Neuronal stem cell (in vitro differentiated cells): ENCODE data around the gene BMPR2.
"Not testable (repeated sequence)": the region's sequence is repeated elsewhere in the genome, so short reads cannot be mapped to it uniquely, and the experiment has no call there.

Source experiments
- DNase-seq: peaks from one replicate; pipeline ENCODE4 v3.0.0-alpha.2; 2013; ENCODE audit warnings: low spot score
- H2AFZ ChIP-seq: one replicate; pipeline ENCODE4 v1.6.1; 2013; ENCODE audit warnings: mild to moderate bottlenecking, low read length, inconsistent platforms
- H2AK5ac ChIP-seq: 2 replicates; pipeline ENCODE4 v1.6.1; 2013; ENCODE audit warnings: low read depth, mild to moderate bottlenecking, inconsistent platforms, low read length, moderate library complexity, mixed read lengths
- H2BK120ac ChIP-seq: 2 replicates; pipeline ENCODE4 v1.6.1; 2013; ENCODE audit warnings: low read depth, mild to moderate bottlenecking, inconsistent platforms, low read length, moderate library complexity, mixed read lengths
- H2BK12ac ChIP-seq: one replicate; pipeline ENCODE4 v1.6.1; 2013; ENCODE audit warnings: low read length, inconsistent platforms
- H2BK15ac ChIP-seq: 2 replicates; pipeline ENCODE4 v1.6.1; 2013; ENCODE audit warnings: mild to moderate bottlenecking, low read length, inconsistent platforms, mixed read lengths
- H2BK5ac ChIP-seq: one replicate; pipeline ENCODE4 v1.6.1; 2013; ENCODE audit warnings: inconsistent platforms, mild to moderate bottlenecking, low read length, moderate library complexity
- H3K14ac ChIP-seq: one replicate; pipeline ENCODE4 v1.6.1; 2013; ENCODE audit warnings: low read length, inconsistent platforms
- H3K18ac ChIP-seq: 2 replicates; pipeline ENCODE4 v1.6.1; 2013; ENCODE audit warnings: low read length, inconsistent platforms
- H3K23ac ChIP-seq: 2 replicates; pipeline ENCODE4 v1.6.1; 2013; ENCODE audit warnings: low read depth, mild to moderate bottlenecking, mixed read lengths, low read length, inconsistent platforms; ENCODE audit not compliant: poor library complexity
- H3K27ac ChIP-seq: replicated peaks from 3 replicates; pipeline ENCODE4 v1.5.1; 2013; ENCODE audit warnings: low read length, inconsistent platforms
- H3K27me3 ChIP-seq, 3 experiments: 2 replicates each; pipeline ENCODE4 v1.6.1; 2013; ENCODE audit warnings: low read length in 3 of 3, mild to moderate bottlenecking in 2 of 3, inconsistent platforms in 1 of 3, low read depth in 1 of 3, mixed read lengths in 1 of 3, moderate library complexity in 1 of 3; ENCODE audit not compliant: control insufficient read depth in 3 of 3, insufficient read depth in 3 of 3
- H3K36me3 ChIP-seq, 2 donors: replicated peaks in 1 of 2; 2 replicates each; pipeline ENCODE4 v1.6.1; 2013; ENCODE audit warnings: low read length in 2 of 2; ENCODE audit not compliant: control insufficient read depth in 2 of 2, insufficient read depth in 2 of 2
- H3K4ac ChIP-seq: 2 replicates; pipeline ENCODE4 v1.6.1; 2013; ENCODE audit warnings: inconsistent platforms, mild to moderate bottlenecking, low read length, moderate library complexity
- H3K4me1 ChIP-seq, 2 donors: 1 replicate in 1 of 2; 2 replicates in 1 of 2; pipeline ENCODE4 v1.6.1; 2013; ENCODE audit warnings: low read length in 2 of 2, low read depth in 1 of 2; ENCODE audit not compliant: control insufficient read depth in 2 of 2, insufficient read depth in 1 of 2
- H3K4me2 ChIP-seq: one replicate; pipeline ENCODE4 v1.6.1; 2013; ENCODE audit warnings: mild to moderate bottlenecking, low read length, inconsistent platforms; ENCODE audit not compliant: insufficient read depth, poor library complexity, severe bottlenecking
- H3K4me3 ChIP-seq, 2 donors: 2 replicates each; pipeline ENCODE4 v1.5.1; 2013; ENCODE audit warnings: low read length in 2 of 2, mild to moderate bottlenecking in 2 of 2, inconsistent platforms in 1 of 2, moderate library complexity in 1 of 2
- H3K79me1 ChIP-seq: one replicate; pipeline ENCODE4 v1.6.1; 2013; ENCODE audit warnings: low read depth, mild to moderate bottlenecking, inconsistent platforms, low read length, moderate library complexity
- H3K9ac ChIP-seq: one replicate; pipeline ENCODE4 v1.6.1; 2013; ENCODE audit warnings: mild to moderate bottlenecking, low read depth, low read length, inconsistent platforms; ENCODE audit not compliant: poor library complexity
- H3K9me3 ChIP-seq, 2 donors: replicated peaks in 1 of 2; 2 replicates each; pipeline versions ENCODE3 to v1.6.1; 2013; ENCODE audit warnings: low read length in 2 of 2, mild to moderate bottlenecking in 2 of 2, inconsistent platforms in 1 of 2, low read depth in 1 of 2, mixed read lengths in 1 of 2, moderate library complexity in 1 of 2; ENCODE audit not compliant: control insufficient read depth in 2 of 2, insufficient read depth in 1 of 2
- H4K8ac ChIP-seq: one replicate; pipeline ENCODE4 v1.6.1; 2013; ENCODE audit warnings: low read depth, mild to moderate bottlenecking, inconsistent platforms, low read length, moderate library complexity
- H4K91ac ChIP-seq: one replicate; pipeline ENCODE4 v1.6.1; 2013; ENCODE audit warnings: low read length, low read depth, mild to moderate bottlenecking, inconsistent platforms; ENCODE audit not compliant: poor library complexity
- WGBS, 2 donors: extraction: QIAGEN DNeasy Blood & Tissue Kit; methylation state at CpG; one replicate each; pipeline ENCODE4 v1.1.7; 2013; ENCODE audit warnings: missing lambda C conversion rate in 2 of 2, mixed read lengths in 1 of 2; ENCODE audit not compliant: insufficient read length in 2 of 2, insufficient replicate concordance in 1 of 2; ENCODE audit errors: extremely low coverage in 2 of 2; 5-methylcytosine and 5-hydroxymethylcytosine counted together

Gene BMPR2

GRCh38 chr2:202434472-202434871 lies 58.3 kb downstream of the BMPR2 start:
- H2BK12ac ChIP-seq, result no peak overlapping the region
- no peak overlapping the region for H2BK5ac ChIP-seq
- no peak overlapping the region for H3K18ac ChIP-seq
- no peak overlapping the region for H3K9ac ChIP-seq
- no peaks in the 10 kb centered on the region for H3K79me1 ChIP-seq
- no peak overlapping the region for H2AK5ac ChIP-seq
- no peaks in the 10 kb centered on the region for H3K9me3 ChIP-seq
- no peak overlapping the region for H3K27ac ChIP-seq
- no peak overlapping the region for H2AFZ ChIP-seq
- no peak overlapping the region for H3K23ac ChIP-seq
- no peak overlapping the region for H4K91ac ChIP-seq
- no peaks in the 10 kb centered on the region for H3K36me3 ChIP-seq
- H2BK15ac ChIP-seq, result no peak overlapping the region
- H3K4me2 ChIP-seq, result no peak overlapping the region
- no peak for DNase-seq
- no CpG with 5 or more reads among the region's 1 CpG for WGBS, 2 donors
- H4K8ac ChIP-seq, result no peak overlapping the region
- H3K4me3 ChIP-seq, result no peak overlapping the region
- H3K14ac ChIP-seq, result no peak overlapping the region
- H3K4me1 ChIP-seq, result no peaks in the 10 kb centered on the region
- no peak overlapping the region for H3K4ac ChIP-seq
- H2BK120ac ChIP-seq, result no peak overlapping the region
- no peaks in the 10 kb centered on the region for H3K27me3 ChIP-seq

- Histone ChIP-seq H3K4ac (no peak overlapping the region), H3K9ac (no peak overlapping the region), H2BK15ac (no peak overlapping the region), H3K4me1 (no peaks in the 10 kb centered on the region), H3K23ac (no peak overlapping the region), H3K27ac (no peak overlapping the region), H4K8ac (no peak overlapping the region), H2BK120ac (no peak overlapping the region), H3K4me2 (no peak overlapping the region), H3K27me3 (no peaks in the 10 kb centered on the region), H2BK12ac (no peak overlapping the region), H4K91ac (no peak overlapping the region), H3K14ac (no peak overlapping the region), H3K79me1 (no peaks in the 10 kb centered on the region), H3K9me3 (no peaks in the 10 kb centered on the region), H2AK5ac (no peak overlapping the region), H3K18ac (no peak overlapping the region), H3K36me3 (no peaks in the 10 kb centered on the region), H2BK5ac (no peak overlapping the region), H2AFZ (no peak overlapping the region), H3K4me3 (no peak overlapping the region)
- no CpG with 5 or more reads among the region's 3 CpGs for WGBS, 2 donors
- no peak for DNase-seq
These were observed 60.5 kb downstream of the BMPR2 start for GRCh38 chr2:202436626-202437025.

GRCh38 chr2:202440117-202440516 lies 64.0 kb downstream of the BMPR2 start:
- not testable (repeated sequence) for H2BK12ac ChIP-seq, H2BK15ac ChIP-seq, H3K27ac ChIP-seq, H4K8ac ChIP-seq, H3K14ac ChIP-seq, H3K27me3 ChIP-seq, H3K9ac ChIP-seq, H2BK5ac ChIP-seq, H2AFZ ChIP-seq, H3K4ac ChIP-seq, H3K36me3 ChIP-seq, H4K91ac ChIP-seq, H3K4me2 ChIP-seq, H3K18ac ChIP-seq, H2AK5ac ChIP-seq, H3K4me1 ChIP-seq, H3K23ac ChIP-seq, H2BK120ac ChIP-seq, DNase-seq, H3K79me1 ChIP-seq, H3K4me3 ChIP-seq, H3K9me3 ChIP-seq
- no CpG with 5 or more reads among the region's 24 CpGs for WGBS, 2 donors

DNA sequence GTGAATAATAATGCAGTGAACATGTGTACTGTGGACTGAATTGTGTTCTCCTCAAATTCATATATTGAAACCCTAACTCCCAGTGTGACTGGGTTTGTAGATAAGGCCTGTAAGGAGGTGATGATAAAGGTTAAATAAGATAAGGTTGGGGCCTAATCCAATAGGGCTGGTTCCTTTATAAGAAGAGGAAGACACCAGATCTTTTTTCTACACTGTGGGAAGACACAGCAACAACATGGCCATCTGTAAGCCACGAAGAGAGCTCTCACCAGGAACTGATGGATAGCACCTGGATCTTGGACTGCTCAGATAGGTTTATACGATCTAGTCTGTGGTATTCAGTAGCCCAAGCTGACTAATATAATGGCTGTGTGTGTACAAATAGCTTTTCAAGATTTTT lies 66.8 kb downstream of the BMPR2 start:
- no peaks in the 10 kb centered on the region for H3K4me1 ChIP-seq
- DNase-seq, result no peak
- H3K9me3 ChIP-seq, result peaks cover 0 to 2% of the 10 kb centered on the region in 2 donors
- no peak overlapping the region for H2BK15ac ChIP-seq
- no peak overlapping the region for H3K4ac ChIP-seq
- H4K8ac ChIP-seq, result no peak overlapping the region
- no peak overlapping the region for H2BK12ac ChIP-seq
- H2BK120ac ChIP-seq, result no peak overlapping the region
- H3K14ac ChIP-seq, result no peak overlapping the region
- no peaks in the 10 kb centered on the region for H3K79me1 ChIP-seq
- no peak overlapping the region for H3K4me3 ChIP-seq
- no peak overlapping the region for H3K23ac ChIP-seq
- H3K4me2 ChIP-seq, result no peak overlapping the region
- H3K27ac ChIP-seq, result no peak overlapping the region
- no peak overlapping the region for H2BK5ac ChIP-seq
- H3K9ac ChIP-seq, result no peak overlapping the region
- H3K36me3 ChIP-seq, result peaks cover 0 to 6% of the 10 kb centered on the region in 2 donors
- WGBS, 2 donors, result no CpG with 5 or more reads among the region's 2 CpGs
- H3K27me3 ChIP-seq, result no peaks in the 10 kb centered on the region
- H2AK5ac ChIP-seq, result no peak overlapping the region
- no peak overlapping the region for H3K18ac ChIP-seq
- H2AFZ ChIP-seq, result no peak overlapping the region
- H4K91ac ChIP-seq, result no peak overlapping the region
